ENCODE results near the gene PTP4A1.

The PTP4A1 gene

DNA sequence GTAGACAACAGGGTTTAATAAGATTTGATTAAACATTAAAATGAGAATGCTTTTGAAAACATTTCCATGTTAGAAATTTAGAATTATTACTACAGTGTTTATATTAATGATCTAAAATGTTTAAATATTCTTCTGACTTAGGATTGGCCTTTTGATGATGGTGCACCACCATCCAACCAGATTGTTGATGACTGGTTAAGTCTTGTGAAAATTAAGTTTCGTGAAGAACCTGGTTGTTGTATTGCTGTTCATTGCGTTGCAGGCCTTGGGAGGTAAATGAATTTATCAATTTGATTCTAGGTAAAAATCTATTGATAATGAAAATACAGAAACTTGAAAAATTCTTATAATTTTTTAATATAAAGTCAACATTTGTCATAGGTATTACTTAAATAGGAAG lies 6.5 kb downstream of the PTP4A1 start:
- TF ChIP-seq TAF1 (IDR thresholded peaks at IDR 0.05; ENCODE audit: borderline replicate concordance, insufficient read depth, low read length) (no peak), SIN3A (IDR thresholded peaks at IDR 0.05; ENCODE audit: borderline replicate concordance, insufficient read depth, low read length) (no peak), POLR2AphosphoS5 (IDR thresholded peaks at IDR 0.05; ENCODE audit: low read depth, low read length) (no peak), FOXP2 (optimal IDR thresholded peaks at IDR 0.05; ENCODE audit: borderline replicate concordance, extremely low read depth, extremely low read length, insufficient read depth) (no peak)
- TF ChIP-seq, protein P1, sequence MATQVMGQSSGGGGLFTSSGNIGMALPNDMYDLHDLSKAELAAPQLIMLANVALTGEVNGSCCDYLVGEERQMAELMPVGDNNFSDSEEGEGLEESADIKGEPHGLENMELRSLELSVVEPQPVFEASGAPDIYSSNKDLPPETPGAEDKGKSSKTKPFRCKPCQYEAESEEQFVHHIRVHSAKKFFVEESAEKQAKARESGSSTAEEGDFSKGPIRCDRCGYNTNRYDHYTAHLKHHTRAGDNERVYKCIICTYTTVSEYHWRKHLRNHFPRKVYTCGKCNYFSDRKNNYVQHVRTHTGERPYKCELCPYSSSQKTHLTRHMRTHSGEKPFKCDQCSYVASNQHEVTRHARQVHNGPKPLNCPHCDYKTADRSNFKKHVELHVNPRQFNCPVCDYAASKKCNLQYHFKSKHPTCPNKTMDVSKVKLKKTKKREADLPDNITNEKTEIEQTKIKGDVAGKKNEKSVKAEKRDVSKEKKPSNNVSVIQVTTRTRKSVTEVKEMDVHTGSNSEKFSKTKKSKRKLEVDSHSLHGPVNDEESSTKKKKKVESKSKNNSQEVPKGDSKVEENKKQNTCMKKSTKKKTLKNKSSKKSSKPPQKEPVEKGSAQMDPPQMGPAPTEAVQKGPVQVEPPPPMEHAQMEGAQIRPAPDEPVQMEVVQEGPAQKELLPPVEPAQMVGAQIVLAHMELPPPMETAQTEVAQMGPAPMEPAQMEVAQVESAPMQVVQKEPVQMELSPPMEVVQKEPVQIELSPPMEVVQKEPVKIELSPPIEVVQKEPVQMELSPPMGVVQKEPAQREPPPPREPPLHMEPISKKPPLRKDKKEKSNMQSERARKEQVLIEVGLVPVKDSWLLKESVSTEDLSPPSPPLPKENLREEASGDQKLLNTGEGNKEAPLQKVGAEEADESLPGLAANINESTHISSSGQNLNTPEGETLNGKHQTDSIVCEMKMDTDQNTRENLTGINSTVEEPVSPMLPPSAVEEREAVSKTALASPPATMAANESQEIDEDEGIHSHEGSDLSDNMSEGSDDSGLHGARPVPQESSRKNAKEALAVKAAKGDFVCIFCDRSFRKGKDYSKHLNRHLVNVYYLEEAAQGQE (IDR thresholded peaks at IDR 0.05; ENCODE audit: insufficient read depth in 1 of 2, low read depth in 2 of 2, low read length in 2 of 2): no peak

DNA sequence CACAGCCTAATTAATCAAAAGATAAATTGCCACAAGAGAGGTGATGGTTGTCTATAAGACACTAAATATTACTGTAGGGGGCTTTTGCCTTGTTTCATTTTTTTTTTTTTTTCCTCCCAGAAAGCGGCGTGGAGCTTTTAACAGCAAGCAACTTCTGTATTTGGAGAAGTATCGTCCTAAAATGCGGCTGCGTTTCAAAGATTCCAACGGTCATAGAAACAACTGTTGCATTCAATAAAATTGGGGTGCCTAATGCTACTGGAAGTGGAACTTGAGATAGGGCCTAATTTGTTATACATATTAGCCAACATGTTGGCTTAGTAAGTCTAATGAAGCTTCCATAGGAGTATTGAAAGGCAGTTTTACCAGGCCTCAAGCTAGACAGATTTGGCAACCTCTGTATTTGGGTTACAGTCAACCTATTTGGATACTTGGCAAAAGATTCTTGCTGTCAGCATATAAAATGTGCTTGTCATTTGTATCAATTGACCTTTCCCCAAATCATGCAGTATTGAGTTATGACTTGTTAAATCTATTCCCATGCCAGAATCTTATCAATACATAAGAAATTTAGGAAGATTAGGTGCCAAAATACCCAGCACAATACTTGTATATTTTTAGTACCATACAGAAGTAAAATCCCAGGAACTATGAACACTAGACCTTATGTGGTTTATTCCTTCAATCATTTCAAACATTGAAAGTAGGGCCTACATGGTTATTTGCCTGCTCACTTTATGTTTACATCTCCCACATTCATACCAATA lies 7.8 kb downstream of the PTP4A1 start:
- TF ChIP-seq TAF1 (IDR thresholded peaks at IDR 0.05; ENCODE audit: borderline replicate concordance, insufficient read depth, low read length) (no peak), SIN3A (IDR thresholded peaks at IDR 0.05; ENCODE audit: borderline replicate concordance, insufficient read depth, low read length) (no peak), FOXP2 (optimal IDR thresholded peaks at IDR 0.05; ENCODE audit: borderline replicate concordance, extremely low read depth, extremely low read length, insufficient read depth) (no peak), POLR2AphosphoS5 (IDR thresholded peaks at IDR 0.05; ENCODE audit: low read depth, low read length) (no peak; the same call in 1 of the 2 replicates)
- TF ChIP-seq, protein P1 (IDR thresholded peaks at IDR 0.05; ENCODE audit: insufficient read depth in 1 of 2, low read depth in 2 of 2, low read length in 2 of 2): no peak

DNA sequence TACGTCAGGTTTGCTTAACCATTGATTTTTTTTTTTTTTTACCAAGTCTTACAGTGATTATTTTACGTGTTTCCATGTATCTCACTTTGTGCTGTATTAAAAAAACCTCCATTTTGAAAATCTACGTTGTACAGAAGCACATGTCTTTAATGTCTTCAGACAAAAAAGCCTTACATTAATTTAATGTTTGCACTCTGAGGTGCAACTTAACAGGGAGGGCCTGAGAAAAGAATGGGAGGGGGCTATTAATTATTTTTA lies 8.4 kb downstream of the PTP4A1 start:
- TF ChIP-seq FOXP2 (optimal IDR thresholded peaks at IDR 0.05; ENCODE audit: borderline replicate concordance, extremely low read depth, extremely low read length, insufficient read depth): no peak
- TF ChIP-seq POLR2AphosphoS5 (IDR thresholded peaks at IDR 0.05; ENCODE audit: low read depth, low read length): no peak
- TF ChIP-seq, protein P1 (IDR thresholded peaks at IDR 0.05; ENCODE audit: insufficient read depth in 1 of 2, low read depth in 2 of 2, low read length in 2 of 2): no peak
- no peak for TF ChIP-seq TAF1 (IDR thresholded peaks at IDR 0.05; ENCODE audit: borderline replicate concordance, insufficient read depth, low read length)
- no peak for TF ChIP-seq SIN3A (IDR thresholded peaks at IDR 0.05; ENCODE audit: borderline replicate concordance, insufficient read depth, low read length)

DNA sequence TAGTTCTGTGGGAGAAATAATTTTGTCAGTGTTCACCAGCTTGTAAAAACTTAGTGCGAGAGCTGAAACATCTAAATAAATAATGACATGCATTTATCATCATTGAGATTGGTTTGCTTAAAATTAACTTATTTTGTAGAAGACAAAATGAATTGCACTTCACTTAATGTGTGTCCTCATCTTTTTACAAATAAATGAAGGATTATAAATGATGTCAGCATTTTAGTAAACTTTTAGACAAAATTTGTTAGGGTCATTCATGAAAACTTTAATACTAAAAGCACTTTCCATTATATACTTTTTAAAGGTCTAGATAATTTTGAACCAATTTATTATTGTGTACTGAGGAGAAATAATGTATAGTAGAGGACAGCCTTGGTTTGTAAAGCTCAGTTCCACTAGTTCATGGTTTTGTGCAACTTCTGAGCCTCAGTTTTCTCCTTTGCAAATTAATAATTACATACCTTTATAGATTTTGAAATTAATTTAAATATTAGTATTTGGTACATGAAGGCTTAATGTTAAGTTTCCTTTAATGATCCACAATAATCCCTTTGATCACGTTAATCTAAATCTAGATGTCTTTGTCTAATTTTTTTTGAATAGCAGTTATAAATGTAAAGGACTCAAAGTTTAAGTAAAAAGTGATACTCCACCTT lies 9.2 kb downstream of the PTP4A1 start:
- TF ChIP-seq SIN3A (IDR thresholded peaks at IDR 0.05; ENCODE audit: borderline replicate concordance, insufficient read depth, low read length) (no peak), POLR2AphosphoS5 (IDR thresholded peaks at IDR 0.05; ENCODE audit: low read depth, low read length) (no peak), TAF1 (IDR thresholded peaks at IDR 0.05; ENCODE audit: borderline replicate concordance, insufficient read depth, low read length) (no peak), FOXP2 (optimal IDR thresholded peaks at IDR 0.05; ENCODE audit: borderline replicate concordance, extremely low read depth, extremely low read length, insufficient read depth) (no peak)
- TF ChIP-seq, protein P1 (IDR thresholded peaks at IDR 0.05; ENCODE audit: insufficient read depth in 1 of 2, low read depth in 2 of 2, low read length in 2 of 2): no peak
